Smooth muscle cell of the brain vasculature (primary cell): Measurements from ENCODE around the gene UACA.
"Not testable (repeated sequence)": the region's sequence is repeated elsewhere in the genome, so short reads cannot be mapped to it uniquely, and the experiment has no call there.

Experiments
- DNase-seq: peaks from one replicate; pipeline ENCODE4 v3.0.0-alpha.2; 2012; ENCODE audit warnings: low read depth, low spot score

The UACA gene

DNA sequence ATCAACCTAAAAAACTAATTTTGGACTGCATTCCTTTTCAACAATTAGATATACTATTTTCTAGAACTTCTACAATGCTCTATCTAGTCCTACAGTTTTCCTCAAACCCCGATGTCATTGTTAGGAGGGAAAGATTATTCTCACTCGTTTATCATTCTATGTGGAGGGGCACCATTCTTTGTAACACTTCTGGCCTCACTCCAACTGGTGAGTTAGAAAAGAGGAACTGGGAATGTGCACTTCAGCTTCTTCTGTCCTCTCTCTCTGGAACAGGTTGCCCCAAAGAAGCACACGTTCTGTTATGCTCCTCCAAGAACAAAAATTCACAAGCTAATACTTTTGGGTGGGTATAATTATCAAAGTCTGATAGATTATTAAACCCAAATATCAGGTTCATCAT lies 137.9 kb downstream of the UACA start:
- no peak for DNase-seq

DNA sequence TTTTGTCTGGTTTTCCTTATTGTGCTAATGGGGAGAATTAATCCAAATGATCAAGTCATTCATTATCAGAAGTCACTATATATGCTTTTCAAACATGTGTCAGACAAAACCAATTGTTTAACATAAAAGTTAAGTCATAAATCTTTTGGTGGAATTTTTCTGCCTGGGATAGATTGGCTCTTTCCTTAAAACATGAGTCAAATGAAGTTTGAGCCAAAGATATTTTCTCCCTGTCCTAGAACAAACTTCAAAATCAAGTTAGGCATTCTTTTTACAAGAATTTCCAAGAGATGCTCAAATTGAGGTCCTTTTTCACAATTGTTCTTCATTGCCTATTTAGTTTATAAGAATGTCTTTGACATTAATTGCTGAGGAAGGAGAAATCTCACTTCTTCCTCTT lies 138.3 kb downstream of the UACA start:
- DNase-seq: no peak

DNA sequence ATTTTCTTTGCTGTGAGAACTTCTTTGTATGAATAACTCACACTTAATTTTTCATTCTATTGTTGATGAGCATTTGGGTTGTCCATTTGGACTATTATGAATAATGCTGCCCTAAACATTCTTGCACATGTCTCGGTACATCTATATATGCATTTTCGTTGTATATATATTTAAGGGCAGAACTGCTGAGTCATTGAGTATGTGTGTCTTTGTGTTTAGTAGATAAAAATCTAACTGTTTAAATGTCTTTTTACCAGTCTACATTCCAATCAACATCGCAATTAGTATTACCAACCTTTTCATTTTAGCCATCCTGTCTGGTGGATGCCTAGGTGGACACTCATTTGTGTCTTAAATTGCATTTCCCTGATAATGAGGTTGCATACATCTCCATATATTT lies 144.4 kb downstream of the UACA start:
- no peak for DNase-seq

DNA sequence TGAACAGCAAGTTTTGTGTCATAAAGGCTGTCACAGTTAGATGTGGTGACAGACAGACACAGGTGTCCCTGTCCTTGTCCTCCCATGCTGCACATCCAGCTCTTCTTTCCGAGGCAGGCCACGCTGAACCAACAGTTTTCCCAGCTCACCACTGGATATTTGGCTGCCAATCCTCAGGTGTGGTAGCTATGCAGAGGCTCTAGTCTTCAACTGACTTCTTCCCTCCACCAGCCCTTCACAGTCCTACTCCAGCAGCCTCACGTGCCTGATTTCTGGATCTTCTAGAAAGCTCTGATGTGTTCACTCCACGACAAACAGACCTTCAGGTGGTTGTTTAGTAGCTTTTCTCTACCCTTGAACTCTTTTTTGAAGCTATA lies 145.5 kb downstream of the UACA start:
- DNase-seq: no peak

DNA sequence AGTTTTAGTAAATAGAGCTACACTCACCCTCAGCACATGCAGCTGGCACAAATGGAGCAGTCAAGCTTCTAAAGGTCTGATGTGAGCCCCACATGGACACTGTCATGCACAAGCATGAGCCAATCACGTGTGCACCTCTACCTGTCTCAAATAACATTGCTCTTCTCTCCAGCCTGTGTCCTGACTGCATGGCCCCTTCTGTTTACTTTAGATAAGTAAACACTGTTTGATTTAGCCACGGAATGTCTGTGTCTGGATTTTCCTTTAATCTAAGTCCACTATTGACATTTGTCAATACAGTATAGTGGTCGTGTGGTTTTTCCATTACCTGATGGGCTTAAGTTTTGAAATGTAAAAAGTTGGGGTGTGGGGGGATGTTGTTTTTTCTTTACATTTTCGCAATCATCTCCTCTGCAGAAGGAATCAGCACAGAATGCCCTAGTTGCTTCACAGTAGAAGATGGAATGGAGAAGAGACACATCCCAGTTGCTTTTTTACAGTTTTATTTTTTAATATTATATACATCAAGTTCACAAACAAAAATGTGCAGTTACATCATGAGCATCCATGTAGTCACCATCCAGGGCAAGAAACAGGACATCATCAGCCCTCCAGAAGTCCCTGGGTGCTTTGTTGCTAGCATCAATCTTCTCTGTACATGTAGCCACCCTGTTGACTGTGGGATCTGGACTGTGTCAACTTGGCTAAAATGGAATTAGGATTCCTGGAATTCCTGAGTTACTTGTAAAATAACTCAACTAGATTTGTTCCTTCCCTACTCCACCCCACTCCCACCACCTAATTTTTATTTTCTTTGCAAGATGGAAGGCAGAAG lies 146.1 kb downstream of the UACA start:
- DNase-seq: no peak

DNA sequence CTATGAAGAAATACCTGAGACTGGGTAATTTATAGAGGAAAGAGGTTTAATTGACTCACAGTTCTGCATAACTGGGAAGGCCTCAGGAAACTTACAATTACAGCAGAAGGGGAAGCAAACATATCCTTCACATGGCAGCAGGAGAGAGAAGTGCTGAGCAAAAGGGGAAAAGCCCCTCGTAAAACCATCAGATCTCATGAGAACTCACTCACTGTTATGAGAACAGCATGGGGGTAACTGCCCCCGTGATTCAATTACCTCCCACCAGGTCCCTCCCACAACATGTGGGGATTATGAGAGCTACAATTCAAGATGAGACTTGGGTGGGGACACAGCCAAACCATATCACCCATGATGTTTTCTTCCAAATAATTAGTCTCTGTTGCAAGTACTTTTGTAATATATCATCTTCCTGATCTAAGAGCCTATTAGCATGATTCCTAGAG lies 147.0 kb downstream of the UACA start:
- DNase-seq: not testable (repeated sequence)

DNA sequence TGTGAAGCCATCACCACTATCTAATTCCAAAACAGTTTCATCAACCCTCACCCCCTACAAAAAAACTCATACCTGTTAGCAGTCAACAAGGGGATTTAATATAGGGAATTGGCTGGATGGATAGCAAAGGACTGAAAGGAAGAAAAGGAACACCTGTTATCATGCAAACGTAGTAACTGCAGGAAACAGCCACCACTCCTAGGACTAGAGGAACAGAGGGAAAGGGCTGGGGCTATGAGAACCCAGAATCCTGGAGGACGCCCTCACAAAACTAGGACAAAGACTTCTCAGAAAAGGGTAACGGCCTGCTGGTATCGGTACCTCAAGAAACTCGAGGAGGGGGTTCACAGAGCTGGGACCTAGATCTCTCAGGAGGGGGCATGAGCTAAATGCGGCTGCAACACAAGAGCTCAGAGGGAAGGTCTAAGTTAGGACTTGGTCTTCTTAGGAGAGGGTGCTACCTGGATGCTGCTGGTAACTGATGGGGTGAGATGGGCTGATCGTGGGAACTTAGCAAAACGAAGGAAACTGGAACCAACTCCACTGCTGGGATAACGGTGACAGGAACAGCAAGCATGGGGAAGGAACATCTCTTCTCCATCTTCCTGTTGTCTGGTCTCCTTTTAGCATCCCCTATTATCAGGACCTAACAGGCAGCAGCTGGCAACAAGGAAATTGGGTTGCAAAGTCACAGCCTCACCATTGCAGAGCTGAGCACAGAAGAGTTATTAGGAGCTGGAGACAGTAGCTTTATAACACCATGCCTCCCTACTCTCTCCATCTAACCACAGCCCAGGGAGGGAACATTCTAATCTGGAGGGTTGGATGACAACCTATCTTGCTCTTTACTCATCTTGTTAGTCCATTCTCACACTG lies 147.7 kb downstream of the UACA start:
- no peak for DNase-seq

DNA sequence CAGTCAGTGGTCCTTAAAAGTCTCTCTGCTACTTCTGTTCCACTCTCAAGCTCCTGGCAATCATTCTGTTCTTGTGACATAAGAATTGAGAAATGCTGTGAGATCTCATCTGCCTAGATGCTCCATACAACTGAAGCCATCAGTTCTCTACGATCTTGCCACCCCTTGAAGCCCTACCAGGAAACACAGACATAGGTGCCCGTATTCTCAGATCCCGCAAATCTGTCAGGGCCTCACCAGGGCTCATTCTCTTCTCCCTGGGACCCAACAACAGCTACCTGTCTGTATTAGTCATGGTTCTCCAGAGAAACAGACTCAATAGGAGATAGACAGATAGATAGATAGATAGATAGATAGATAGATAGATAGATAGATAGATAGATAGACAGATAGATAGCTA lies 149.1 kb downstream of the UACA start:
- DNase-seq: no peak

DNA sequence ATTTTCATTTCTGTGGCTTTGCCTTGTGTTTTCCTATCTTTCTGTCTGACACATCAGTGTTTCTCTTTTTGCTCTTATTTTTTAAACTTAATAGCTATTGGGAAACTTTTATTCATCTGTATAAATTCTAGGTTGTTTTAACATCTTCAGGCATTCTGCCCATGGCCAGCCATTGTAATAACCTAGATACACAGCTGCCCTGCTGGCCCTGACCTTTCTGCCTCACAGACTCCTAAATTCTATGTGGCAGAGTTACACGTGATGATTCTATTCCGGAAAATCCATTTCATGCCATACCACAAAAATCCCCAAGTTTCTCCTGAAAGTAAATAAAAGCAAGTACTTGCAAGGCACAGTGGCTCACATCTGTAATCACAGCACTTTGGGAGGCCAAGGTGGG lies 150.1 kb downstream of the UACA start:
- DNase-seq: no peak

DNA sequence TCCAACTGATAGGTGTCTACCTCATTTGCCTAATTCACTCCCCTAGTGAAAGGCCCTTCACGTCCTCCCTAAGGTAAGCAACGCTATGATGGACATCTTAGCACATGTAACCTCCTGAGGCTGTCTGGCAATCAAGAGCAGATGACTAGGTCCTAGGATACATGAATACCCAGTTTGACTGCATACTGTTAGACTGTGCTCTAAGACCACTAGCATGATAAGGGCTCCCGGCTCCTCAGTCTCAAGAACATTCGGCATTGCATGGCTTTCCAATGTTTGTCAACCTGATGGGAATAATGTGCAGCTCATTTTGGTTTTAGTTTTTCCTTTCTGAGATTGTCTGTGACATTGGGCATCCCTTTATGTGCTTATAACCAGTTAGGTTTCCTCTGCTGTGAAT lies 152.1 kb downstream of the UACA start:
- DNase-seq: no peak

DNA sequence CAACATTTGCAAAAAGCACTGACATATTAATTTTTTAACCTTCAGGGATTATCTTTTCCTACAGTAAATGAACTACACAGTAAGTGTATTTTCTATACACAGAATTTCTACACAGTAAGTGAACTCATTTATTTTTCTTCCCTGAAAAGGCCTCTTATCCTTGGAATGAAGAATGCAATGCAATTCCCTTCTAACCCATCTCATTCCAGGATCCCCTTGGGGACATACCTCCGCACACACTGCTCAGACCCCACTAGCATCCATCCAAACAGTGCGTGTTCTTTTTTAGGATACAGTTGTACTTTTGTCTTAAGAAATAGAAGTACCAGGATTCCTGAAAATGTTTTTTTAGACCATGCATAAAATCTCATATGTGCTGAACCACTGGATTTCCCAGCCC lies 152.8 kb downstream of the UACA start:
- no peak for DNase-seq

DNA sequence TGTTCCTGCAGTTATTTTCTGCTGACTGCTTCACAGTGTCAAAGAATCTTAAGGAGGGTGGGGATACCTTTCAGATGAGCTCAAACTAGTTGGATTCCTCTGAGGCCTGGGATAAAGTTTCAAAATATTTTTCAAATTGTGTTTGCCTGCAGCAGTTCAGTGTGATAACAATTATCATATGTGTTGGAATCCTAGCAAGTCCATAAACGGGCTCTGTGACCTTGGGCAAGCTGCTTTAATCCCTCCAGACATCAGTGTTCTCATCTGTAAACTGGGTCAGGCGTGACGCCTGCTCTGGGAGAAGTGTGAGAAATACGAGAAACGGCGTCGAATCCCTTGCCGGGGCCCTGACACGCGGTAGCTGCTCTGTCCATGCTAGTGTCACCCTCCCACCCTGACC lies 153.5 kb downstream of the UACA start:
- no peak for DNase-seq

DNA sequence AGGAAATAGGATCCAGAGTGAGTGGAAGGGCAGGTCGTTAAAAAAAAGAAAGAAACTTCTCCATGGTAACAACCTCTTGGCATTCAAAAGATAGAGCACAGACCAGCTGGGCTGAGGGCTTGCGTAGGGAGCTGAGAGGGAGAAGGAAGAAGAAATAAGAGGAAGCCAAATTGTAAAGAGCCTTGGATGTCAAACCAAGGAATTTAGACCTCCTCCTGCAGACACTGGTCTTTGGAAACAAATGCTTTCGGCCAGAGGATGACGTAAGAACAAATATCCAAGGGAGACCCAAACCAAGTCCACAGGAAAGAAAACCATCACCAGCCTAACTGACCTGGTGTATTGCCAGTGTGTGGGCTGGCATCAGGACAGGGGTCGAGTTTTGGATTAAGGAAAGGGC lies 155.2 kb downstream of the UACA start:
- DNase-seq: no peak

DNA sequence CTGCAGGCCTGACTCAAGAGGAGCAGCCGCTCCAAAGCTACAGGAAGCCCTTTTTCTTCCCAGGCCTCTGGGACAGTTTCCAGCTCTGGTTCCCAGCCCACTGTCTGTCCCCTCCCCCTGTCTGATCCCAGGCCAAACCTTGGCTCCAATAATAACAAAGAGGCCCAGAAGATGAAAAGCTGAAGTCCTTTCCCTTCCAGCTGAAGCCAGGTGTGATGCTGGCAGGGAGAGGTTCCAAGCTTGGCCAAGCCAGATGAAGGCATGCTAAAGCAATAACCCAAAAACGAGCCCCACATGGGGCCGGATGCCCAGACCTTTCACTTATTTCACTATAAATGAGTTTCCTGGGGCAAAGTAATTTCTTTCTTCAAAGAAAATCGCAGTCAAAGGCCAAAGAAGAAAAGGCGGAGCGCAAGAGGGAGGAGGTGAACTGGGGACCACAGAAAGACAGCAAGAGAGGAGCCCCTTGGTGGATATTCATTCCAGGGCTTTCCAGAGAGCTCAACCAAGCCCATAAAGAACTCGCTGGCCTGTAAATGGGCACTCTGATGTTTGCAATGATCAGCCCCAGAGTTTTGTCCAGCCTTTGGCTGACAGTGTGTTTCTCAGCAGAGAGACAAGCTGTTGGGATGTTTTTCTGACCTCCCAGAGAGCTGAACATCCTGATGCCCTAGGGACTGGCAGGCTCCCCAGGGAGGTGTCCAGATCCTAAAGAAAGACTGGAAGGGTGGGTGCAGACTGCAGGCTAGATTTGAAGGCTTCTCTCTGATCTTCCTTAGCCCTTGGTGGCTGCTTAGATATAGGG lies 157.6 kb downstream of the UACA start:
- peak; percentile 86 for DNase-seq

DNA sequence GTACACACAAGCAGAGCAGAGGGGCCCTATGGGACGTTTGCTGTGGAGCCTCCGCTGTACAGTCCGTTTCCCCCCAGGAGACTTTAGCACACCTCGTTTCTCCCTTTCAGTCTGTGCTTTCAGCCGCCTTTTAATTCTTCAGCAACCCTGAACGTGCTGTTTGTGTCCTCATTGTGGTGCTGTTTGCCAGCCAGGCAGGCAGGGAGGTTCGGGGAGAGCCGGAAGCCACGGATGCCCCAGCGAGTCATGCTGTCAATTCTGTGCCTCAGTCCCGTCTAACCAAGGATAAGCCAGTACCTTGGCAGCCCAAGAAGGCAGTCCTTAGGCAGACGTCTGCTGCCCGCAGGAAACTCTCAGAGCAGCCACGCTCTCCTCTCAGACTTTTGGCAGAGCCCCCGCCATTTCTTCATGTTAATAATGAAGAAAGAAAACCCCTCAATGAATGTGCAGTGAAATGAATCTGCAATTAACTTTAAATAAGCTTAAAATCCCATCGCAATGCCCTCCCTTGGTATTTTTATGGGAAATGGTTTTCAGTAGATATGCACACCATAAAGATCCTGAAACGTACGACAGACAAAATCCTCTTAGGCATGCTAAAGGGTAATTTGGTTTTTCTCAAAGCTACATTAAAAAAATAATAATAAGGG lies 158.6 kb downstream of the UACA start:
- no peak for DNase-seq
